Spinal cord (tissue), 10 donors: ENCODE measurements around the gene CENPT. TPM values are rescaled to one million over a fixed set of nuclear protein-coding genes. Genes with fewer than 3 reads are reported as not detected.

Experiments used
- DNase-seq, 6 donors: peaks; one replicate each; pipeline versions ENCODE4 v3.0.0 to v3.0.0-alpha.2; 2013 to 2015; ENCODE audit warnings: low spot score in 6 of 6, low read depth in 4 of 6
- H3K27ac ChIP-seq: one replicate; pipeline ENCODE4 v1.5.1; 2013; ENCODE audit warnings: low read depth, low read length, control low read depth
- H3K27me3 ChIP-seq: one replicate; pipeline ENCODE4 v1.6.1; 2013; ENCODE audit warnings: low read length; ENCODE audit not compliant: control insufficient read depth, insufficient read depth
- H3K36me3 ChIP-seq: one replicate; pipeline ENCODE4 v1.6.1; 2013; ENCODE audit warnings: low read length; ENCODE audit not compliant: control insufficient read depth, insufficient read depth
- H3K4me1 ChIP-seq: one replicate; pipeline ENCODE4 v1.6.1; 2013; ENCODE audit warnings: low read length; ENCODE audit not compliant: control insufficient read depth, insufficient read depth
- H3K4me3 ChIP-seq: one replicate; pipeline ENCODE4 v1.5.1; 2013; ENCODE audit warnings: low read depth, low read length, control low read depth
- H3K9me3 ChIP-seq: one replicate; pipeline ENCODE4 v1.6.1; 2013; ENCODE audit warnings: low read length; ENCODE audit not compliant: control insufficient read depth, insufficient read depth
- WGBS: methylation state at CpG from one replicate; pipeline ENCODE4 v1.1.5; 2013; ENCODE audit warnings: missing lambda C conversion rate; ENCODE audit not compliant: insufficient coverage; 5-methylcytosine and 5-hydroxymethylcytosine counted together
- polyA plus RNA-seq, 2 donors: library from polyadenylated mRNA; unstranded; fragments of 120-200 nt; gene quantifications; one replicate each; pipeline ENCODE4 v1.2.1, GENCODE V29; 2013; ENCODE audit not compliant: insufficient read length in 2 of 2
- total RNA-seq, 2 donors: library from RNA; depleted of rRNA in 1 of 2; stranded (reverse); fragments of 120-200 nt in 1 of 2; fragments of >200 nt in 1 of 2; gene quantifications; one replicate each; pipeline versions ENCODE4 v1.2.3 to v1.2.4, GENCODE V29; 2013 to 2014
- donor health status: healthy.

The CENPT gene
- total and polyA plus RNA-seq, 4 donors: 22.1 to 79.2 (median 55.4) TPM

- Histone ChIP-seq H3K27me3 (no peaks in the 10 kb centered on the region), H3K4me3 (no peak overlapping the region), H3K9me3 (no peaks in the 10 kb centered on the region), H3K4me1 (peaks cover 15% of the 10 kb centered on the region), H3K27ac (no peak overlapping the region), H3K36me3 (peaks cover 87% of the 10 kb centered on the region)
- 96% methylated on average over 9 of the region's 9 CpGs for WGBS
- DNase-seq: no peak
Measured at GRCh38 chr16:67878846-67879245, 31.4 kb upstream of the CENPT start.

GRCh38 chr16:67878232-67878631 lies 30.7 kb upstream of the CENPT start:
- H3K9me3 ChIP-seq: no peaks in the 10 kb centered on the region
- WGBS: 89% methylated on average over 4 of the region's 6 CpGs
- H3K4me1 ChIP-seq: peaks cover 15% of the 10 kb centered on the region

GRCh38 chr16:67877064-67877463 lies 29.6 kb upstream of the CENPT start:
- Histone ChIP-seq H3K9me3 (no peaks in the 10 kb centered on the region), H3K4me3 (no peak overlapping the region), H3K36me3 (peaks cover 69% of the 10 kb centered on the region), H3K27ac (no peak overlapping the region), H3K4me1 (peaks cover 22% of the 10 kb centered on the region), H3K27me3 (no peaks in the 10 kb centered on the region)
- WGBS: 94% methylated on average over 8 of the region's 11 CpGs
- no peak for DNase-seq

More at GRCh38 chr16:67878232-67878631, 30.7 kb upstream of the CENPT start:
- H3K36me3 ChIP-seq: peaks cover 81% of the 10 kb centered on the region
- no peak overlapping the region for H3K27ac ChIP-seq
- no peaks in the 10 kb centered on the region for H3K27me3 ChIP-seq
- DNase-seq: no peak
- H3K4me3 ChIP-seq: no peak overlapping the region

- Histone ChIP-seq H3K4me3 (peak overlapping the region; percentile 78), H3K9me3 (no peaks in the 10 kb centered on the region), H3K4me1 (peaks cover 22% of the 10 kb centered on the region), H3K27ac (no peak overlapping the region), H3K27me3 (no peaks in the 10 kb centered on the region), H3K36me3 (peaks cover 57% of the 10 kb centered on the region)
- 81% methylated on average over 3 of the region's 3 CpGs for WGBS
- no peak for DNase-seq
Measured at GRCh38 chr16:67874372-67874771, 26.9 kb upstream of the CENPT start.

GRCh38 chr16:67873435-67874370 lies 26.2 kb upstream of the CENPT start:
- no peak for DNase-seq
- H3K4me1 ChIP-seq: peaks cover 22% of the 10 kb centered on the region
- H3K9me3 ChIP-seq: no peaks in the 10 kb centered on the region
- H3K27ac ChIP-seq: no peak overlapping the region
- H3K27me3 ChIP-seq: no peaks in the 10 kb centered on the region
- 12% methylated on average over 21 of the region's 23 CpGs for WGBS
- peak overlapping the region; percentile 78 for H3K4me3 ChIP-seq
- H3K36me3 ChIP-seq: peaks cover 56% of the 10 kb centered on the region

GRCh38 chr16:67872631-67873434 lies 25.3 kb upstream of the CENPT start, which contains the start of gene EDC4:
TSS of gene EDC4 (plus strand) at chr16:67873052. CDS start at chr16:67873262, 210 bp downstream.
- Histone ChIP-seq H3K27me3 (no peaks in the 10 kb centered on the region), H3K4me1 (peaks cover 22% of the 10 kb centered on the region), H3K36me3 (peaks cover 56% of the 10 kb centered on the region), H3K4me3 (peak within 1 kb of the TSS; percentile 78), H3K27ac (peak within 1 kb of the TSS; percentile 64), H3K9me3 (no peaks in the 10 kb centered on the region)
- WGBS: 1% methylated on average over 72 of the region's 72 CpGs
- peak in 5 of 6 donors; percentile 44 to 92 (median 64) for DNase-seq

GRCh38 chr16:67872131-67872630 lies 24.7 kb upstream of the CENPT start:
- Histone ChIP-seq H3K9me3 (no peaks in the 10 kb centered on the region), H3K4me1 (peaks cover 22% of the 10 kb centered on the region), H3K27ac (no peak overlapping the region), H3K4me3 (no peak overlapping the region), H3K36me3 (peaks cover 56% of the 10 kb centered on the region), H3K27me3 (no peaks in the 10 kb centered on the region)
- 83% methylated on average over 1 of the region's 2 CpGs for WGBS
- no peak for DNase-seq

- Histone ChIP-seq H3K9me3 (no peaks in the 10 kb centered on the region), H3K27ac (no peak overlapping the region), H3K4me3 (no peak overlapping the region), H3K27me3 (no peaks in the 10 kb centered on the region), H3K4me1 (peaks cover 22% of the 10 kb centered on the region), H3K36me3 (peaks cover 55% of the 10 kb centered on the region)
- WGBS: 100% methylated on average over 1 of the region's 3 CpGs
- DNase-seq: no peak
Measured at GRCh38 chr16:67871256-67871655, 23.8 kb upstream of the CENPT start.

- no peak for DNase-seq
- WGBS: 87% methylated on average over 6 of the region's 7 CpGs
- Histone ChIP-seq H3K27me3 (no peaks in the 10 kb centered on the region), H3K27ac (no peak overlapping the region), H3K9me3 (no peaks in the 10 kb centered on the region), H3K4me3 (no peak overlapping the region), H3K36me3 (peaks cover 57% of the 10 kb centered on the region), H3K4me1 (peaks cover 19% of the 10 kb centered on the region)
Measured at GRCh38 chr16:67869653-67870052, 22.2 kb upstream of the CENPT start.
